Thoracic aorta (tissue), 2 donors: ENCODE results near the gene RCAN3. TPM values are rescaled to one million over a fixed set of nuclear protein-coding genes. Genes with fewer than 3 reads are reported as not detected.

Source experiments
- ATAC-seq: fragments of 150-250 bp; one replicate; pipeline ENCODE4 v1.8.0; 2017; ENCODE audit warnings: low read depth; ENCODE audit not compliant: insufficient number of reproducible peaks, low FRiP score
- DNase-seq: peaks from one replicate; pipeline ENCODE4 v3.0.0-alpha.2; 2020; ENCODE audit warnings: low spot score
- H3K27ac ChIP-seq, 2 donors: fragments of 200-600 bp; sonication (generic); 1 replicate in 1 of 2; 2 replicates in 1 of 2; pipeline ENCODE4 v1.5.1; 2016; ENCODE audit warnings: mild to moderate bottlenecking in 2 of 2, moderate library complexity in 2 of 2
- H3K27me3 ChIP-seq: fragments of 200-600 bp; sonication (generic); replicated peaks from 2 replicates; pipeline ENCODE4 v1.6.0; 2016; ENCODE audit warnings: mild to moderate bottlenecking; ENCODE audit not compliant: insufficient read depth
- H3K36me3 ChIP-seq: fragments of 200-600 bp; sonication (generic); one replicate; pipeline ENCODE4 v1.5.1; 2016
- H3K4me1 ChIP-seq, 2 donors: fragments of 200-600 bp; sonication (generic); 1 replicate in 1 of 2; 2 replicates in 1 of 2; pipeline versions ENCODE4 v1.5.1 to v1.6.0; 2016; ENCODE audit warnings: low read depth in 2 of 2, mild to moderate bottlenecking in 1 of 2; ENCODE audit not compliant: control insufficient read depth in 1 of 2
- H3K4me3 ChIP-seq: fragments of 200-600 bp; sonication (generic); 2 replicates; pipeline ENCODE4 v1.5.1; 2016; ENCODE audit warnings: mild to moderate bottlenecking
- H3K9me3 ChIP-seq: fragments of 200-600 bp; sonication (generic); 2 replicates; pipeline ENCODE4 v1.5.1; 2016
- total RNA-seq, 2 donors: library from RNA; depleted of rRNA; stranded (reverse); fragments of >200 nt; gene quantifications; one replicate each; pipeline versions ENCODE4 v1.1.0 to v1.2.3, GENCODE V29; 2016
- TF ChIP-seq, protein P1 (sequence below): fragments of 200-600 bp; sonication (generic); IDR thresholded peaks from one replicate; pipeline ENCODE4 v1.5.1; 2019; ENCODE audit warnings: antibody characterized with exemption

RCAN3 gene
- total RNA-seq, 2 donors from 2014 or later, result 2.6 to 7.3 TPM

DNA sequence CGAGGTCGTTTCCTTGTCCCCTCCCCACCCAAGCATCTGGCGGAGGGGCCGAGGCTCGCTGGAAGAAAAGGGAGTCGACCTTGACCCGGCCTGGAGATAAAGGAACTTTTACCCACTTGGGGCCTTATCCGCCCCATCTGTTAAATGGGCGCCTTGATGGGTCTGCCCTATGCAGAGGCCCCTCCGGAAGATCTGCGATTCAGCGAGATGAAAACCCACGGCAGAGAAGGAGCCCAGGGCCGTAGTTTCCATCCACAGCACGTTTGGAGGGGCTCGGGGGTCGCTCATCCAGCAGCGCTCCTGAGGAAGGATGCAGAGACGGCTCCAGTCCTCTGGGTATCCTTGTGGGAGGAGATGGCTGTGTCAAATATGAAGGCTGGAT, 53.8 kb downstream of the RCAN3 start:
- no peaks in the 10 kb centered on the region for H3K4me1 ChIP-seq
- H3K4me3 ChIP-seq, result no peak overlapping the region
- TF ChIP-seq, protein P1, sequence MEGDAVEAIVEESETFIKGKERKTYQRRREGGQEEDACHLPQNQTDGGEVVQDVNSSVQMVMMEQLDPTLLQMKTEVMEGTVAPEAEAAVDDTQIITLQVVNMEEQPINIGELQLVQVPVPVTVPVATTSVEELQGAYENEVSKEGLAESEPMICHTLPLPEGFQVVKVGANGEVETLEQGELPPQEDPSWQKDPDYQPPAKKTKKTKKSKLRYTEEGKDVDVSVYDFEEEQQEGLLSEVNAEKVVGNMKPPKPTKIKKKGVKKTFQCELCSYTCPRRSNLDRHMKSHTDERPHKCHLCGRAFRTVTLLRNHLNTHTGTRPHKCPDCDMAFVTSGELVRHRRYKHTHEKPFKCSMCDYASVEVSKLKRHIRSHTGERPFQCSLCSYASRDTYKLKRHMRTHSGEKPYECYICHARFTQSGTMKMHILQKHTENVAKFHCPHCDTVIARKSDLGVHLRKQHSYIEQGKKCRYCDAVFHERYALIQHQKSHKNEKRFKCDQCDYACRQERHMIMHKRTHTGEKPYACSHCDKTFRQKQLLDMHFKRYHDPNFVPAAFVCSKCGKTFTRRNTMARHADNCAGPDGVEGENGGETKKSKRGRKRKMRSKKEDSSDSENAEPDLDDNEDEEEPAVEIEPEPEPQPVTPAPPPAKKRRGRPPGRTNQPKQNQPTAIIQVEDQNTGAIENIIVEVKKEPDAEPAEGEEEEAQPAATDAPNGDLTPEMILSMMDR, result no peak
- no peak for DNase-seq
- H3K9me3 ChIP-seq, result no peaks in the 10 kb centered on the region
- peak overlapping the region in 1 of 2 donors; percentile 12 for H3K27ac ChIP-seq
- H3K27me3 ChIP-seq, result no peaks in the 10 kb centered on the region
- ATAC-seq, result no peak
- H3K36me3 ChIP-seq, result no peaks in the 10 kb centered on the region

GRCh38 chr1:24557220-24557619, 54.6 kb downstream of the RCAN3 start:
- DNase-seq, result no peak
- H3K27me3 ChIP-seq, result no peaks in the 10 kb centered on the region
- TF ChIP-seq, protein P1, result no peak

DNA sequence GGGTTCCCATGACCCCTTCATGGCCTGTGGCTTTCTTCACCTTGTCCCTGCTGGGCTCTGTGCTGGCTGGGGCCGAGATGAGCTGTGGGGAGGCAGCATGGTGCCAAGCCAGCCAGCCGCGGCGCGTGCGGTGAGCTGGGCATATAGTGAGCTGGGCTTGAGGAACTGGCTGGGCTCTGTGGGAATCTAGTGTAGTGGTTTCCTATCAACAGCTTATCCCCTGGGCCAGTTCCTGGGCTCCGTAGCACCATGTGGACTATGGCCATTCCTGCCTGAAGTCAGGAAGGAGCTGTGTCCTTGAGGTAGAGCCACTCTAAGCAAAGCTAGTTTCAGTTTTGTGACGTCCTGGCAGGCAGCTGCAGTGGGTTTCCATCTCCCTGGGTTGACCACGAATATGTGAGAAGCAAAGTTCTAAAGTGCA, 55.1 kb downstream of the RCAN3 start:
- Histone ChIP-seq H3K27ac (no peak overlapping the region), H3K9me3 (no peaks in the 10 kb centered on the region), H3K36me3 (no peaks in the 10 kb centered on the region), H3K4me1 (no peaks in the 10 kb centered on the region), H3K27me3 (no peaks in the 10 kb centered on the region), H3K4me3 (no peak overlapping the region)
- DNase-seq (no peak), ATAC-seq (no peak)
- TF ChIP-seq, protein P1, result no peak

More at GRCh38 chr1:24557220-24557619, 54.6 kb downstream of the RCAN3 start:
- Histone ChIP-seq H3K9me3 (no peaks in the 10 kb centered on the region), H3K27ac (no peak overlapping the region), H3K4me1 (no peaks in the 10 kb centered on the region), H3K36me3 (no peaks in the 10 kb centered on the region), H3K4me3 (no peak overlapping the region)
- ATAC-seq, result no peak

DNA sequence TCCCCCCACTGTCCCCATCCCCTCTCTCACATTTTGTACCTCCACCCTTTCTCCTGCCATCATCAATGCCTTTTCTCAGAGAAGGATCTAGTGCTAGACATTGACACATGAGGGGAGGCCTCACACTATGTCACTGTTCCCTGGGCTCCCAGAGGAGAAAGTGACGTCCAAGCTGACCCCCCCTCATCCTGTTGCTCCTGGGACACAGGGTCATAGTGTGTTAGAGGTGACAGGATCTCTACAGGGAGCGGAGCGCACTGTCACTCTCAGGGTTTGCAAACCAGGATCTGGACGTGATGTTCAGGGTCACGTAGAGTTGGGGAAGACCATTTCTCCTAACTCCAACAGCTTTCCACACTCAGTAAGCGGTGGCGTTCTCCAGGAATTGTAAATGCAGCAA, 55.8 kb downstream of the RCAN3 start:
- no peak for ATAC-seq
- Histone ChIP-seq H3K4me1 (no peaks in the 10 kb centered on the region), H3K27me3 (no peaks in the 10 kb centered on the region)

DNA sequence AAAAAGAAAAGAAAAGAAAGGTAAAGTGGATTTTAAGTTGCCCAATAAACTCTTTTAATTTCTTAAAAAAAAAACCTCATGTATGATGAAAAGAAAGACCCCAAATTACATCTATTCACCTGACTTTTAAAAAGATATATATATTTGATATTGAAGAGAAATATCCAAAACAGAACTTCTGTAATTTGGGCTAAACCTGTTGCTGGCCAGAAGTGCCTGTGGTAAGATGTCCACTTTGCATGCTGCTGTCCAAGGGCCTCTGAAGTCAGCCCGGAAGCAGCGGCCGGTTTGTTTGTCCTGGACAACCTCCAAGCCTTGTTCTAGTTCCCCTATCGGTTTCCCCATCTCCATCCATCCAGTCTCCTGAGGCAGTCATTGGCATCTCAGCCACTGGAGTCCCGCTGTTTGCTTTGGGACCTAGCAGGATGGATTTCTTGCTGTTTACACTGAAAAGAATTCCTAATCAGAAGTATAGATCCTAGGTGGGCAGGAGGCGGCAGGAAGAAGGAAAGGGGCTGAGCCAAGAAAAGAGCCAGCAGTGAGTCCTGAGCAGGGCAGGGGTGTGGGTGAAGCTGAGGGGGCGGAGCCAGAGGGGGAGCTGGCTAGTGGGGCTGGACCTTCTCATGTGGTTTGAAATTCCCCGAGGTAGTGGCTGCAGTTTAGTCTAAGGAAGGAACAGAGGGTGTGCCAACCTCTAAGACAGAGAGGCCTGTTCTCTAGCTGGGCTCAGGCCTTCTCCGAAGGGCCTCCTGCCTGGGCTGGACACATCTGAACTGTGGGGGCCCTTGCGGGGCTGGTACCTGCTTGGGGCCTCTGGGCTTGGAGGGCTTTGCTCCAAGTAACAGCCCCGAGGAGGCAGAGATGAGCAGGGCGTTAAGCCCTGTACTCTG, 56.5 kb downstream of the RCAN3 start:
- ATAC-seq, result no peak
- Histone ChIP-seq H3K27me3 (no peaks in the 10 kb centered on the region), H3K27ac (no peak overlapping the region), H3K36me3 (no peaks in the 10 kb centered on the region), H3K4me1 (no peaks in the 10 kb centered on the region), H3K9me3 (no peaks in the 10 kb centered on the region), H3K4me3 (no peak overlapping the region)
- TF ChIP-seq, protein P1, result no peak
- no peak for DNase-seq

More for the DNA sequence above, 55.8 kb downstream of the RCAN3 start:
- H3K36me3 ChIP-seq, result no peaks in the 10 kb centered on the region
- H3K27ac ChIP-seq, result no peak overlapping the region
- no peak for DNase-seq
- no peaks in the 10 kb centered on the region for H3K9me3 ChIP-seq
- H3K4me3 ChIP-seq, result no peak overlapping the region
- TF ChIP-seq, protein P1, result no peak
